GM21528 (cell line): ENCODE data around the gene CCDC47.

Experiments
- ATAC-seq: cut with Tn5 transposase; IDR thresholded peaks from one replicate; pipeline ENCODE4 v1.9.1; 2021; ENCODE audit warnings: mild to moderate bottlenecking, moderate library complexity; ENCODE audit not compliant: unreplicated experiment, low FRiP score

The CCDC47 gene

DNA sequence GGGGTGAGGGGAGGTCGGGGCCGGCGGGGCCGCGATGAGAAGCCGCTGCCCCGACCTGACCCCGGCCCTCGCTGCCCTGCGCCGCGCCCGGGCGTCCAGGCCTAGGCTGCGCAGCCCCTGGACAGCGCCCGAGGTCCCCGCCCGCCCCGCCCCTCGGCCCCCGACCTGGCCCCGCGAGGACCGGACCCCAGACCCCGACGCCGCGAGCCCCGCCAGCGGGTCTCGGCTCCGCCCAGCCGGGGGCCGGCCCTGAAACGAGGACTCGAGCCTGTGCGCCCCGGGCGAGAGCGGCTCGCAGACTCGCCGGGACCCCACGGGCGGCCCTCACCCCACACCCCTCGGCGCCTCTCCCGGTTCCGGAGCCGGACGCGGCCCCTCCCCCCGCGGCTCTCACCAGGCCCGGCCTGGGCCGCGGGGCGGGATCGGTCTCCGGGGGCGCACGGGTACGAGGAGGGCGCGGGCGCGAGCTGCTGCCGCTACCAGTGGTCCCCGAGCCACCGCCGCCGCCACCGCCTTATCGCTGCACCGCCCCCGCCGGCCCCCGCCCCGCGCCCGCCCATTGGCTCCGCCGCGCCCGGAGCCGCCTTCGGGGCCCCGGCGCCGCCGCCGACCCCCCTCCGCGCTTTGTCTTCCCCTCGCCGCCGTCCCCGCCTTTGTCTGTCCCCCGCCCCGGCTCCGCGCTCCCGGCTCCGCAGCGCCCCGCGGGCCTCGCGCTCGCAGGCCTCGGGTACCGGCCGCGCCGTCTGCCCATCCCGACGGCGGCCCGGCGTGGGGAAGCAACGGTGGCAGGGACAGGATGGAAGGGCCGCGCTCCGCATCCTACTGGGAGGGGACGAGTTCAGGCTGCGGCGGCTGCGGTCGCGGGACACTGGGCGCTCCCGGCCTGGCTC is 73.5 kb downstream of the CCDC47 start, which contains the start of gene LIMD2:
Gene LIMD2, minus strand, starts transcription at position 488 of the 890 bp plus-strand sequence. CDS start 827 bp downstream, outside the sequence.
- peak; percentile 8 for ATAC-seq

DNA sequence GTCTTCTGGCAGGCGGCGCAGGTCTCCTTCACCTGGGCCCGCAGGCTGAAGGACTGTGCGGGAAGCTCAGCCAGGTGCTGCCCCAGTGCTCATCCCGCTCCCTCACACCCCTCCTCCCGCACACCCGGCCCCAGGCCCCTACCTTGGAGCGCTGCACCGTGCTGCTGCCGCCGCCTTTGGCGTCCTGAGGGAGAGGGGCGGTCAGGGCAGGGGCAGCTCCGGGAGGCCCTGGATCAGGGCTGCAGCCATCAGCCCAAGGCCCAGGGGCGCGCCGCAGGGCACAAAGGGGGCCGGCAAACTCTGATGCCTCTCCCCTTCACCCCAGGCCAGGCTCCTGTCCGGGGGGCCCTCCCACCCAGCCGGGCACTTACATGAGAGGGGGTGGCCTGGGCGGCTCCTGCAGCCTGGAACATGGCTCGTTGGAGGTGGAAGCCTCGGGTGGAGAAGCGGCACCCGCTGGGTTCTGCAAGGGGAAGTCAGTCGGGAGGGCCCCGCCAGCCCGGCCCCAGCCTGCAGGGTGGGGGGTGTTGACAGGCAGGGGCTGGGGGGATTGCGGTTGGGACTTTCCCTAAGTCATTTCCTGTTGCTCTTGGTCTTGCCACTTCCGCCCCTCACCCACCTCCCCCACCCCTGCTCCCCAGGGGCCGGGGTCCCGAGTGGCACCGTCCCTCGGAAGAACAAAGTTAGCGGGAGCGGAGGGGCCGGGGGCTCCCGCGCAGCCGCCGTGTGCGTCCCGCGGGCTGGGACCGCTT is 74.3 kb downstream of the CCDC47 start:
- ATAC-seq, result peak; percentile 30

DNA sequence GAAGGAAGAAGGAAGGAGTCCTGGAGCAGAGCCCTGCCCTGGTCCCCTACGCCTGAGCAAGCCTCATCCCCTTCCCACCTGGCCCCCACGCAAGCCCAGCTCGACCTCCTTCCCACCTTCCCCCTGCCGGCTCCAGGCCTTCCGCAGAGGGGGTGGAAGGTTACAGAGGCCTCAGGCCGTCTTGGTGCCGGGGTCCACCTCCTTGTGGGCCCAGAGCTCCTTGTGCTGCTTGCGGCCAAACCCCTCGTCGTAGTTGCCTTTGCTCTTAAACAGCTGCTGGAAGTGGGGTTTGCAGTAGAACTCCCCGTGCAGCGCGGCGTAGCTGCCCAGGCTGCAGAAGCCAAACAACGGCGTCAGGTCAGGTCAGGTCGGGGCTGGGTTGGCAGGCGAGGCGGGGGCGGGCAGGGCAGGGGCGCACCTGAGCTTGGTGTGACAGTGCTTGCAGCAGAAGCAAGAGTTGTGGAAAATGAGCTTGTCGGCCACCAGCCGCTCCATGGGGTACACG is 75.0 kb downstream of the CCDC47 start:
- ATAC-seq, result no peak

DNA sequence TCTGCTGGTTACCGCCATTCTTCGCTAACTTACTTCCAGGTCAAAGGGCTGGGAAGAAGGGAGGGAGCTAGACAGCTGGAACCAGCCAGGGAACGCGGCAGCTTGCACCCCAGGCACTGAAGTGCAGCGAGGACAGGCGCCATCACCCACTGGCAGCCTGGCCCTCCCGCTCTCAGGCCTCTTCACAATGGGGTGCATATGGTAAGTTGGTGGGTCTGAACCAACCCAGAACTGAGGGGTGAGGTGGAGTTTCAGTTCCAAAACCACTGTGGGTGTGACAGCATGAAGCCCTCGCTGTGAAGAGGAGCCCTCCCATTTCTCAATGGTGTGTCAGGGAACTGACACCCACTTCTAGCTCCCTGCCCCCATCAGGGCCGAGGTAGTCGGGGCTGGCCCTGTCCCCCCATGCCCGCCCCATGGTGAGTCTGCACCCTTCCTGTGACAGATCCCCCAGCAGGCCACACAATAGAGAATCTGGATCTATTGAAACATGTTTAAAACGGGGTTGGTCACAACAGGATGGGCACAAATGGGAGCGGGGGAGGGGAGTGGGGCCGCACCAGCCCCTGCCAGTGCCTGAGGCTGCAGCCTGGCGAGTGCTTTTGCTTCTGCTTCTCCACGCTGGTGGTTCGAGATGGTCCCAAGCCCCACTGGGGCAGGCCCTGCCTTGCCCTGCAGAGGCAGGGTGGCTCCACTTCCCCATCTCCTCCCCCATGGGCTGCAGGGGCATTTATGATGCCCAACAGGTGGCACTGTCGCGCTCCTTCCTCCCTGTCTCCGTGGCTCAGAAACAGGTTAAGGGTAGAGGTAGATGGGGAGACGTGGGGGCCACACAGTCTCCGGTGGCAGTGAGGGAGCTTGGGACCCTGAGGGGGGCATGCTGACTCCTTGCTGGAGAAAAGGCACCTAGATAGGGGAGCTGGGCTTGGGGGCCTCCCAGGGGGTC is 75.8 kb downstream of the CCDC47 start:
- ATAC-seq, result peak; percentile 19

DNA sequence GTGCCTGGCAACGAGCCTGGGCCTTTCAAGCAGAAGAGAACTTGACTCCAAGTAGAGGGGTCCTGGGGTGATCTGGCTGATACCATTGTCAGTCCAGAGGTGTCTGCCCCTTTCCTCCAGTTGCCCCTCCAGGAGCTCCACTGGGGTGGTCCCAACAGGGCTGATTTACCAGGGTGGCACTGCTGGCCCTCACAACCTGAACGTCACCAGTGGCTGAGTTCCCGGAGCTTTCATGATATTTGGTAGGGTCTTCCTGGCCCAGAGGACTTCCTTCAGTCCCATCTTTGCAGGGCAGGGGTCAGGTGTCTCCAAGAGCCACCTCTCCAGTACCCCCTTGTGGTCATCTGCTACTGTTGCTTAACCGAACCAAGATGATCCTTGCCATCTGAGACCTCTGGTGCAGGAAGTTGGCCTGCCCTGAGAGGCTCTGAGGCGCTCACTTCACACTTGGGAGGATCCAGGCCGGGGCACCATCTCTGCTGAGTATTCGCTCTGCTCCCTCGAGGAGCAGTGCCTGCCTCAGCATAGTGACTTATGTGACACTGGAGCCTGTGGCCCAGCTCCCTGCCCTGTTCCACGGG is 76.9 kb downstream of the CCDC47 start:
- ATAC-seq, result no peak

DNA sequence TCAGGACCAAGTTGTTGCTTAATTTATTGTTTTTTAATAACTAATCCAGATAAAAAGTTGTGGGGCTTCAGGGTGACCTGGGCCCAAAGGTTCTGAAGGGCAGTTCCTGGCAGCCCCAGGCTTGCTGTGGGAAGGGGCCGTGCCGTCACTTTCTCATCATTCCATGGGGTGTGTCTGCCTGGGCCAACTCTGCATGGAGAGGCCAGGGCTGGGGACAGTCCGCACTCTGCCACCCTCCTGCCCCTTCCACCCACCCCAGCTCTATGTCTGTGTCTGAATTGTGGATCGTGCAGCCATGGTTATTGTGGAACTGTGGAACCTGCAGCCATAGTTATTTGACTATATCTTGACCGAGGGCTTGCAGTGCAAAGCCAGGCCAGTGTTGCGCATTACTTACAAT is 77.5 kb downstream of the CCDC47 start:
- ATAC-seq, result no peak
